ENCODE measurements around the gene LAMA3. TPM values are rescaled to one million over a fixed set of nuclear protein-coding genes. Genes with fewer than 3 reads are reported as not detected.

LAMA3 gene
- total and polyA plus RNA-seq, 10 of the 15 experiments (the other 5 are each of a cell fraction or from before 2014, with no cell fraction given), result 0.37 to 6.5 (median 5.4) TPM

DNA sequence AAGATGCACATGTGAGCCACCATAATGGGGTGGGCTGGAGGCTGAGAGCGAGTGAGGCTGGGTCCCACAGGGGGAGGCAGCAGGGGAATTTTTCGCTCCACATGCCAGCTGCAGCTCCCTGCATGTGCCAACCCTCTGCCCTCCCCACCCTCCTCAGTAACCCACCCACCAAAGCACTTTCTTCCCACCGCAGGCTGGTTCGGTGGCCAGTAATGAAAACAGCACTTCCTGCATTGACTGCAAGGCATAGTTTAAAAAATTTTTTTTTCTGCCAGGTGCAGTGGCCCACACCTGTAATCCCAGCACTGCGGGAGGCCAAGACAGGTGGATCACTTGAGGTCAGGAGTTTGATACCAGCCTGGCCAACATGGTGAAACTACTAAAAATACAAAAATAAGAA is 177.8 kb downstream of the LAMA3 start:
- Histone ChIP-seq H3K4me1 (ENCODE audit: control insufficient read depth, insufficient read depth, low read length) (peaks cover 25% of the 10 kb centered on the region), H3K4me2 (ENCODE audit: control insufficient read depth, insufficient read depth) (no peak overlapping the region)

More for the DNA sequence above, 177.8 kb downstream of the LAMA3 start:
- DNase-seq (ENCODE audit: low read depth, low spot score) (no peak), FAIRE-seq (no peak), ATAC-seq (no peak)
- no peak overlapping the region for H3K27ac ChIP-seq (ENCODE audit: control insufficient read depth, insufficient read depth)
- ChIA-PET POLR2A (interaction anchor here (0.7 kb wide), 1 partner anchor 30 kb away, joined by 5 read pairs; no protein-coding TSS in a partner anchor), SMC1A (ENCODE audit: uncharacterized antibody, unreplicated experiment) (interaction anchor here (1.1 kb wide), 1 partner anchor 71 kb away, joined by 3 read pairs; no protein-coding TSS in a partner anchor), RAD21 (ENCODE audit: unreplicated experiment) (no interaction called here), CTCF (interaction anchor here (0.6 kb wide), 1 partner anchor 234 kb away, joined by 3 read pairs; no protein-coding TSS in a partner anchor)
- no peak overlapping the region for H2AFZ ChIP-seq (ENCODE audit: control insufficient read depth, low read depth, low read length)
- in situ Hi-C loops (cut with MboI), result no loop called here
- H3K4me3 ChIP-seq, result no peak overlapping the region
- no peaks in the 10 kb centered on the region for H3K36me3 ChIP-seq (ENCODE audit: control insufficient read depth in 2 of 2, insufficient read depth in 2 of 2, low read length in 1 of 2)
- no peak overlapping the region for H3K9ac ChIP-seq (ENCODE audit: control insufficient read depth, insufficient read depth, low read length)
- WGBS (ENCODE audit: insufficient coverage, insufficient replicate concordance, low lambda C conversion rate, missing lambda C conversion rate), result 64% methylated on average over 5 of the region's 5 CpGs
- BruUV-seq (replicated peaks), result no TSS peak
- H3K9me3 ChIP-seq (replicated peaks; ENCODE audit: control insufficient read depth, insufficient read depth, low read length), result no peaks in the 10 kb centered on the region; the same call in 1 of the 3 replicates
- no peaks in the 10 kb centered on the region for H4K20me1 ChIP-seq (ENCODE audit: control insufficient read depth, insufficient read depth)
- H3K27me3 ChIP-seq (replicated peaks in 1 of 2; ENCODE audit: control insufficient read depth in 2 of 2, insufficient read depth in 2 of 2, low read length in 1 of 2), result no peaks in the 10 kb centered on the region
- intact Hi-C loops (cut with micrococcal nuclease; ENCODE audit: unreplicated experiment), result no loop called here
- no peak for TF ChIP-seq ZBTB4 (CRISPR knock-in tag; IDR thresholded peaks at IDR 0.05)
- TF ChIP-seq MTA3 (IDR thresholded peaks at IDR 0.05; ENCODE audit: borderline replicate concordance, low read length), result no peak
- no peak for TF ChIP-seq RELB (IDR thresholded peaks at IDR 0.05; ENCODE audit: low read depth)
- no peak for TF ChIP-seq STAT3 (IDR thresholded peaks at IDR 0.05; ENCODE audit: low read depth, low read length)
- TF ChIP-seq PML (IDR thresholded peaks at IDR 0.05; ENCODE audit: low read length), result no peak
- TF ChIP-seq RELA (IDR thresholded peaks at IDR 0.05; ENCODE audit: borderline replicate concordance, partially characterized antibody), result no peak
- no peak for TF ChIP-seq MXI1 (IDR thresholded peaks at IDR 0.05; ENCODE audit: low read depth, low read length)
- no peak for TF ChIP-seq MYC (IDR thresholded peaks at IDR 0.05; ENCODE audit: insufficient read depth, insufficient read length, insufficient replicate concordance, low read length, severe bottlenecking)
- TF ChIP-seq, protein P1, sequence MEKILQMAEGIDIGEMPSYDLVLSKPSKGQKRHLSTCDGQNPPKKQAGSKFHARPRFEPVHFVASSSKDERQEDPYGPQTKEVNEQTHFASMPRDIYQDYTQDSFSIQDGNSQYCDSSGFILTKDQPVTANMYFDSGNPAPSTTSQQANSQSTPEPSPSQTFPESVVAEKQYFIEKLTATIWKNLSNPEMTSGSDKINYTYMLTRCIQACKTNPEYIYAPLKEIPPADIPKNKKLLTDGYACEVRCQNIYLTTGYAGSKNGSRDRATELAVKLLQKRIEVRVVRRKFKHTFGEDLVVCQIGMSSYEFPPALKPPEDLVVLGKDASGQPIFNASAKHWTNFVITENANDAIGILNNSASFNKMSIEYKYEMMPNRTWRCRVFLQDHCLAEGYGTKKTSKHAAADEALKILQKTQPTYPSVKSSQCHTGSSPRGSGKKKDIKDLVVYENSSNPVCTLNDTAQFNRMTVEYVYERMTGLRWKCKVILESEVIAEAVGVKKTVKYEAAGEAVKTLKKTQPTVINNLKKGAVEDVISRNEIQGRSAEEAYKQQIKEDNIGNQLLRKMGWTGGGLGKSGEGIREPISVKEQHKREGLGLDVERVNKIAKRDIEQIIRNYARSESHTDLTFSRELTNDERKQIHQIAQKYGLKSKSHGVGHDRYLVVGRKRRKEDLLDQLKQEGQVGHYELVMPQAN (conservative IDR thresholded peaks at IDR 0.05), result no peak
- no peak for TF ChIP-seq ZNF207 (IDR thresholded peaks at IDR 0.05; ENCODE audit: borderline replicate concordance)
- TF ChIP-seq SIN3A (IDR thresholded peaks at IDR 0.05; ENCODE audit: low read depth, low read length), result no peak
- TF ChIP-seq RB1 (IDR thresholded peaks at IDR 0.05; ENCODE audit: borderline replicate concordance), result no peak
- TF ChIP-seq BMI1 (IDR thresholded peaks at IDR 0.05; ENCODE audit: borderline replicate concordance), result no peak
- TF ChIP-seq YBX1 (IDR thresholded peaks at IDR 0.05), result no peak
- no peak for TF ChIP-seq SMC3 (IDR thresholded peaks at IDR 0.05; ENCODE audit: borderline replicate concordance, low read length)
- TF ChIP-seq RFX5 (IDR thresholded peaks at IDR 0.05; ENCODE audit: low read depth, low read length), result no peak
- no peak for TF ChIP-seq BHLHE40 (IDR thresholded peaks at IDR 0.05; ENCODE audit: borderline replicate concordance in 1 of 2, low read depth in 2 of 2, low read length in 1 of 2)
- H3K79me2 ChIP-seq (ENCODE audit: control insufficient read depth, insufficient read depth, low read length), result no peaks in the 10 kb centered on the region

Data from GM12878 (cell line).